T1000 (cell line): ENCODE results near the gene METTL17.

Source experiments
- DNase-seq: peaks from one replicate; lab custom pipeline; 2025; ENCODE audit warnings: mixed read lengths; lab: John Stamatoyannopoulos, UW

METTL17 gene

DNA sequence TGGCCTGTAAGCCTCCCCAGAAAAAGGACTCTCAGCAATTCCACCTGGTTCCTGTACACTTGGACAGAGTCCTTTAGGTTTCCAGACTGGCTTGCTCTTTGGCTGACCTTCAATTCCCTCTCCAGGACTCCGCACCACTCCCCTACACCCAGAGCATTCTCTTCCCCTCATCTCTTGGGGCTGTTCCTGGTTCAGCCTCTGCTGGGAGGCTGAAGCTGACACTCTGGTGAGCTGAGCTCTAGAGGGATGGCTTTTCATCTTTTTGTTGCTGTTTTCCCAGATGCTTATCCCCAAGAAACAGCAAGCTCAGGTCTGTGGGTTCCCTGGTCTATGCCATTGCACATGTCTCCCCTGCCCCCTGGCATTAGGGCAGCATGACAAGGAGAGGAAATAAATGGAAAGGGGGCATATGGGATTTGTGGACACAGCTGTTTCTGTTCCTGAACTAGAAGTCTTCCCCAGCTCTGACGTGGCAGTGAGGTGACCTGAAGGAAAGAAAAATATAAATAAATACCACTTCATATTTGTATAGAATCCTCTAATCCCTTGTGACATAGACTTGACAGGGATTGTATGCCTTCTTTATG, 53.7 kb downstream of the METTL17 start:
- no peak for DNase-seq

DNA sequence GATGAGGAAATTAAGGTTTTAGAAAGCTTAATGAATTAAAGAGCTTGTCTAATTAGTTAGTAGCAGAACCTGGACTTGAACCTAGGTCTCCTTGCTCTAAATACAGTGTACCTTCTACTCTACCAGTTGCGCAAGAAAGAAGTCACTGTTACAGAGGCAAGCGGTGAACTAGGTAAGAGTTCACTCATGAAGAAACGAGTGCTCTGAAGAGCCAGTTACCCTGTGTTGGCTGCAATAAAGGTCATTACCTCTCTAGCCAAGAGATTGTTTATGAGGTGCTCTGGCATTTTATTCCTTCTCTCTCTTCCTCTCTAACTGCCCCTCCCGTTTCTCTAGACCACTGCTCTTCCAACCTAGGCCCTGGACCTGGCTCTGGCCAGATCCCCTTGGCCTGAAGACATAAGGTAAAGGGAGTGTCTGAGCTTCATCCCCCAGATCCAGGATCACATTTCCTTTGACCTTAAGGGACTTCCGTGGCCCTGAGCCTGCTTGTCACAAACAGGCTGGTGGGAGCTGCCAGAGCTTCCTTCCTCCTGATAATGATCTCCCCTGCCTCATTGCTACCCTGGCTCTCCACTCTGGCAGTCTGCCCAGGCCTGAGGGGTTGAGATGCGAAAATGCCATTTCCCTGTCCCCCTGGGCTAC, 54.3 kb downstream of the METTL17 start:
- no peak for DNase-seq
